Transverse colon (tissue), 4 donors: ENCODE measurements around the gene MINDY4B.

ENCODE experiments used
- CTCF ChIP-seq, 5 experiments: fragments of 200-600 bp in 3 of 5; fragments of 450-650 bp in 2 of 5; sonication (generic) in 3 of 5; IDR thresholded peaks; 1 replicate in 2 of 5; 2 replicates in 3 of 5; pipeline ENCODE4 v1.5.1; 2016 to 2017; ENCODE audit warnings: antibody characterized with exemption in 5 of 5, inconsistent platforms in 3 of 5, mild to moderate bottlenecking in 2 of 5, moderate library complexity in 1 of 5
- EP300 ChIP-seq: sonication (generic); formaldehyde crosslinking; IDR thresholded peaks from one replicate; pipeline ENCODE4 v1.6.1; 2017; ENCODE audit warnings: antibody characterized with exemption, low read depth
- POLR2A ChIP-seq: fragments of 450-650 bp; IDR thresholded peaks from one replicate; pipeline ENCODE4 v1.6.1; 2016; ENCODE audit warnings: antibody characterized with exemption, mild to moderate bottlenecking, moderate library complexity
- POLR2AphosphoS5 ChIP-seq, 3 donors: sonication (generic); formaldehyde crosslinking; IDR thresholded peaks; one replicate each; pipeline ENCODE4 v1.6.1; 2016; ENCODE audit warnings: antibody characterized with exemption in 3 of 3

- TF ChIP-seq CTCF (IDR thresholded peaks at IDR 0.05), result no peak
- no peak for TF ChIP-seq POLR2A
- TF ChIP-seq POLR2AphosphoS5 (IDR thresholded peaks at IDR 0.05), result no peak
- TF ChIP-seq EP300, result no peak
Observed at GRCh38 chr3:150840802-150841515, 64.3 kb downstream of the MINDY4B start.
